ENCODE results near the gene NME9. TPM values are rescaled to one million over a fixed set of nuclear protein-coding genes. Genes with fewer than 3 reads are reported as not detected.

The NME9 gene
- total and polyA plus RNA-seq, 2 donors (not counting 3 experiments of a cell fraction or from before 2014, with no cell fraction given): 0.08 TPM; not detected in 1

DNA sequence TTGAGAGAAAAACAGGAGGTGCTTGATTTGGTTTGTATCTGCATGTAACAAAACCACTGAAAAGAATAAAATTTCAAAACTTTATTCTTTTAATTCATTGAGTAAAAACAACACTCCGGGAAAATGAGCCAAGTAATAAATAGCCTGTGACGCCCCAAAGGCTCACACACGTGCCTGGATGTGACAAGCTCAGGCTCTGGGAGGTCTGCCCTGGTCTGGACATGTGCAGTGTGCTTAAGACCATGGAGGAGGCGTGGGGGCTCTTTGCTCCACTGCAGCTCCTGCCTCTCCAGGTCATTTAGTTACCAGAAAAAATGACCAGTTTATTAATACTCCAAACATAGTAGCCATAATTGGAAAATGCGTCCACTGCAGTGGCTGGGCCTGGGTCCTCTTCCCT is 8.6 kb upstream of the NME9 start:
- FAIRE-seq: no peak
- no peaks in the 10 kb centered on the region for H3K4me1 ChIP-seq (ENCODE audit: control insufficient read depth, extremely low read depth, insufficient read depth, low read length)
- no peak overlapping the region for H3K9ac ChIP-seq (replicated peaks; ENCODE audit: extremely low read depth, insufficient read depth, low read length)
- no peak overlapping the region for H2AFZ ChIP-seq (ENCODE audit: low read depth, low read length)
- POLR2A ChIA-PET: no interaction called here
- H3K4me2 ChIP-seq (ENCODE audit: insufficient read depth, low read length): no peak overlapping the region
- no peaks in the 10 kb centered on the region for H3K36me3 ChIP-seq (ENCODE audit: control insufficient read depth in 2 of 2, extremely low read depth in 1 of 2, insufficient read depth in 2 of 2, low read length in 2 of 2)
- H3K79me2 ChIP-seq (ENCODE audit: control insufficient read depth, insufficient read depth, low read length): no peaks in the 10 kb centered on the region
- dilution Hi-C loops (cut with MboI; ENCODE audit: extremely low pct_ligation_motif_present, low sequenced_read_pairs) (no loop called here), intact Hi-C loops (cut with micrococcal nuclease) (loop anchor here (10.0 kb wide), 1 partner anchor 257 kb away; the partner anchor contains the start of gene CEP70)
- no peaks in the 10 kb centered on the region for H4K20me1 ChIP-seq (replicated peaks; ENCODE audit: control insufficient read depth, extremely low read depth, insufficient read depth, low read length)
- no peaks in the 10 kb centered on the region for H3K9me1 ChIP-seq (replicated peaks; ENCODE audit: control insufficient read depth, extremely low read depth, insufficient read depth, low read length)
- DNase-seq (ENCODE audit: low read depth, low spot score): no peak
- H3K27me3 ChIP-seq (ENCODE audit: control insufficient read depth in 2 of 2, insufficient read depth in 2 of 2, low read length in 2 of 2): peaks cover 8 to 11% of the 10 kb centered on the region in 2 experiments
- TF ChIP-seq GATA2 (IDR thresholded peaks at IDR 0.05; ENCODE audit: insufficient read depth, insufficient read length, low read depth, low read length): no peak
- TF ChIP-seq, protein P1, sequence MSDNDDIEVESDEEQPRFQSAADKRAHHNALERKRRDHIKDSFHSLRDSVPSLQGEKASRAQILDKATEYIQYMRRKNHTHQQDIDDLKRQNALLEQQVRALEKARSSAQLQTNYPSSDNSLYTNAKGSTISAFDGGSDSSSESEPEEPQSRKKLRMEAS (IDR thresholded peaks at IDR 0.05; ENCODE audit: insufficient read depth, insufficient read length): no peak
- TF ChIP-seq FOS (IDR thresholded peaks at IDR 0.05; ENCODE audit: borderline replicate concordance, insufficient read depth, low read length): no peak
- TF ChIP-seq MYC (IDR thresholded peaks at IDR 0.05; ENCODE audit: low read depth, low read length): no peak
- no peak for TF ChIP-seq EZH2 (IDR thresholded peaks at IDR 0.05; ENCODE audit: borderline replicate concordance, low read depth, low read length, severe bottlenecking)
- no peak for TF ChIP-seq POLR2AphosphoS5 (IDR thresholded peaks at IDR 0.05; ENCODE audit: insufficient read depth, low read depth, low read length)
- no peak for TF ChIP-seq JUN (IDR thresholded peaks at IDR 0.05; ENCODE audit: borderline replicate concordance, insufficient read depth, insufficient read length, low read depth)
- TF ChIP-seq, protein P2, sequence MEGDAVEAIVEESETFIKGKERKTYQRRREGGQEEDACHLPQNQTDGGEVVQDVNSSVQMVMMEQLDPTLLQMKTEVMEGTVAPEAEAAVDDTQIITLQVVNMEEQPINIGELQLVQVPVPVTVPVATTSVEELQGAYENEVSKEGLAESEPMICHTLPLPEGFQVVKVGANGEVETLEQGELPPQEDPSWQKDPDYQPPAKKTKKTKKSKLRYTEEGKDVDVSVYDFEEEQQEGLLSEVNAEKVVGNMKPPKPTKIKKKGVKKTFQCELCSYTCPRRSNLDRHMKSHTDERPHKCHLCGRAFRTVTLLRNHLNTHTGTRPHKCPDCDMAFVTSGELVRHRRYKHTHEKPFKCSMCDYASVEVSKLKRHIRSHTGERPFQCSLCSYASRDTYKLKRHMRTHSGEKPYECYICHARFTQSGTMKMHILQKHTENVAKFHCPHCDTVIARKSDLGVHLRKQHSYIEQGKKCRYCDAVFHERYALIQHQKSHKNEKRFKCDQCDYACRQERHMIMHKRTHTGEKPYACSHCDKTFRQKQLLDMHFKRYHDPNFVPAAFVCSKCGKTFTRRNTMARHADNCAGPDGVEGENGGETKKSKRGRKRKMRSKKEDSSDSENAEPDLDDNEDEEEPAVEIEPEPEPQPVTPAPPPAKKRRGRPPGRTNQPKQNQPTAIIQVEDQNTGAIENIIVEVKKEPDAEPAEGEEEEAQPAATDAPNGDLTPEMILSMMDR (IDR thresholded peaks at IDR 0.05; ENCODE audit: extremely low read depth in 1 of 2, insufficient read depth in 1 of 2, low read depth in 1 of 2, low read length in 2 of 2): no peak
- no peak for TF ChIP-seq POLR2A (IDR thresholded peaks at IDR 0.05; ENCODE audit: low read depth, low read length)
- H3K27ac ChIP-seq (ENCODE audit: insufficient read depth, low read depth, low read length): no peak overlapping the region
- H3K4me3 ChIP-seq (replicated peaks in 1 of 3; ENCODE audit: insufficient read depth in 1 of 3, low read depth in 1 of 3, low read length in 3 of 3): no peak overlapping the region
- CTCF ChIA-PET: interaction anchor here (2.2 kb wide), 2 partner anchors 10 to 28 kb away, joined by 4 to 7 read pairs; partner anchors contain the start of gene MRAS
- no peaks in the 10 kb centered on the region for H3K9me3 ChIP-seq (replicated peaks; ENCODE audit: control insufficient read depth, insufficient read depth, low read length)
- BruUV-seq (replicated peaks): no TSS peak

Measured in endothelial cell of umbilical vein (primary cell).